ENCODE results near the gene PLK5.
"Not testable (repeated sequence)": the region's sequence is repeated elsewhere in the genome, so short reads cannot be mapped to it uniquely, and the experiment has no call there.

Gene PLK5

GRCh38 chr19:1495799-1496713 is 27.8 kb upstream of the PLK5 start:
- Histone ChIP-seq H2AFZ (ENCODE audit: low read depth, low read length) (no peak overlapping the region), H3K9me3 (ENCODE audit: low read length) (no peaks in the 10 kb centered on the region), H3K4me1 (ENCODE audit: insufficient read depth, low read length) (peaks cover 17% of the 10 kb centered on the region), H3K27me3 (ENCODE audit: insufficient read depth, low read length) (no peaks in the 10 kb centered on the region), H3K36me3 (ENCODE audit: insufficient read depth, low read length) (no peaks in the 10 kb centered on the region), H3K4me3 (ENCODE audit: low read length) (no peak overlapping the region)

- H2AFZ ChIP-seq (ENCODE audit: low read depth, low read length), result no peak overlapping the region
- H3K36me3 ChIP-seq (ENCODE audit: insufficient read depth, low read length), result no peaks in the 10 kb centered on the region
- H3K9me3 ChIP-seq (ENCODE audit: low read length), result no peaks in the 10 kb centered on the region
- H3K27me3 ChIP-seq (ENCODE audit: insufficient read depth, low read length), result no peaks in the 10 kb centered on the region
- no peak overlapping the region for H3K4me3 ChIP-seq (ENCODE audit: low read length)
- peaks cover 17% of the 10 kb centered on the region for H3K4me1 ChIP-seq (ENCODE audit: insufficient read depth, low read length)
Measured at GRCh38 chr19:1496714-1497577, 26.9 kb upstream of the PLK5 start.

- Histone ChIP-seq H3K4me3 (ENCODE audit: low read length) (no peak overlapping the region), H3K9me3 (ENCODE audit: low read length) (no peaks in the 10 kb centered on the region), H3K27me3 (ENCODE audit: insufficient read depth, low read length) (no peaks in the 10 kb centered on the region), H3K36me3 (ENCODE audit: insufficient read depth, low read length) (no peaks in the 10 kb centered on the region), H2AFZ (ENCODE audit: low read depth, low read length) (no peak overlapping the region), H3K4me1 (ENCODE audit: insufficient read depth, low read length) (peaks cover 13% of the 10 kb centered on the region)
Measured at GRCh38 chr19:1497578-1498235, 26.2 kb upstream of the PLK5 start.

- not testable (repeated sequence) for H3K4me3 ChIP-seq (ENCODE audit: low read length); H3K4me1 ChIP-seq (ENCODE audit: insufficient read depth, low read length); H3K36me3 ChIP-seq (ENCODE audit: insufficient read depth, low read length); H3K9me3 ChIP-seq (ENCODE audit: low read length); H3K27me3 ChIP-seq (ENCODE audit: insufficient read depth, low read length); H2AFZ ChIP-seq (ENCODE audit: low read depth, low read length)
Measured at GRCh38 chr19:1499231-1499630, 24.6 kb upstream of the PLK5 start.

GRCh38 chr19:1501200-1501595 is 22.7 kb upstream of the PLK5 start:
- no peaks in the 10 kb centered on the region for H3K36me3 ChIP-seq (ENCODE audit: insufficient read depth, low read length)
- peaks cover 4% of the 10 kb centered on the region for H3K27me3 ChIP-seq (ENCODE audit: insufficient read depth, low read length)
- peaks cover 4% of the 10 kb centered on the region for H3K4me1 ChIP-seq (ENCODE audit: insufficient read depth, low read length)
- H2AFZ ChIP-seq (ENCODE audit: low read depth, low read length), result no peak overlapping the region
- no peak overlapping the region for H3K4me3 ChIP-seq (ENCODE audit: low read length)
- peaks cover 2% of the 10 kb centered on the region for H3K9me3 ChIP-seq (ENCODE audit: low read length)

- Histone ChIP-seq H3K36me3 (ENCODE audit: insufficient read depth, low read length) (no peaks in the 10 kb centered on the region), H3K27me3 (ENCODE audit: insufficient read depth, low read length) (peaks cover 4% of the 10 kb centered on the region), H2AFZ (ENCODE audit: low read depth, low read length) (no peak overlapping the region), H3K4me1 (ENCODE audit: insufficient read depth, low read length) (peaks cover 4% of the 10 kb centered on the region), H3K9me3 (ENCODE audit: low read length) (peaks cover 3% of the 10 kb centered on the region), H3K4me3 (ENCODE audit: low read length) (no peak overlapping the region)
Measured at GRCh38 chr19:1502433-1503088, 21.3 kb upstream of the PLK5 start.

- no peak overlapping the region for H2AFZ ChIP-seq (ENCODE audit: low read depth, low read length)
- H3K4me1 ChIP-seq (ENCODE audit: insufficient read depth, low read length), result peaks cover 2% of the 10 kb centered on the region
- no peaks in the 10 kb centered on the region for H3K36me3 ChIP-seq (ENCODE audit: insufficient read depth, low read length)
- H3K9me3 ChIP-seq (ENCODE audit: low read length), result peaks cover 3% of the 10 kb centered on the region
- no peak overlapping the region for H3K4me3 ChIP-seq (ENCODE audit: low read length)
- H3K27me3 ChIP-seq (ENCODE audit: insufficient read depth, low read length), result peaks cover 4% of the 10 kb centered on the region
Measured at GRCh38 chr19:1503089-1503924, 20.6 kb upstream of the PLK5 start.

GRCh38 chr19:1503925-1504773 is 19.7 kb upstream of the PLK5 start:
- no peak overlapping the region for H3K4me3 ChIP-seq (ENCODE audit: low read length)
- H3K36me3 ChIP-seq (ENCODE audit: insufficient read depth, low read length), result no peaks in the 10 kb centered on the region
- H3K4me1 ChIP-seq (ENCODE audit: insufficient read depth, low read length), result no peaks in the 10 kb centered on the region
- H3K27me3 ChIP-seq (ENCODE audit: insufficient read depth, low read length), result peaks cover 4% of the 10 kb centered on the region
- peaks cover 3% of the 10 kb centered on the region for H3K9me3 ChIP-seq (ENCODE audit: low read length)
- H2AFZ ChIP-seq (ENCODE audit: low read depth, low read length), result no peak overlapping the region

GRCh38 chr19:1505012-1505411 is 18.9 kb upstream of the PLK5 start:
- no peak overlapping the region for H2AFZ ChIP-seq (ENCODE audit: low read depth, low read length)
- H3K9me3 ChIP-seq (ENCODE audit: low read length), result peaks cover 3% of the 10 kb centered on the region
- no peak overlapping the region for H3K4me3 ChIP-seq (ENCODE audit: low read length)
- H3K27me3 ChIP-seq (ENCODE audit: insufficient read depth, low read length), result peaks cover 5% of the 10 kb centered on the region
- no peaks in the 10 kb centered on the region for H3K36me3 ChIP-seq (ENCODE audit: insufficient read depth, low read length)
- no peaks in the 10 kb centered on the region for H3K4me1 ChIP-seq (ENCODE audit: insufficient read depth, low read length)

- H3K4me1 ChIP-seq (ENCODE audit: insufficient read depth, low read length), result no peaks in the 10 kb centered on the region
- peaks cover 3% of the 10 kb centered on the region for H3K9me3 ChIP-seq (ENCODE audit: low read length)
- no peak overlapping the region for H3K4me3 ChIP-seq (ENCODE audit: low read length)
- no peak overlapping the region for H2AFZ ChIP-seq (ENCODE audit: low read depth, low read length)
- H3K27me3 ChIP-seq (ENCODE audit: insufficient read depth, low read length), result peaks cover 13% of the 10 kb centered on the region
- H3K36me3 ChIP-seq (ENCODE audit: insufficient read depth, low read length), result no peaks in the 10 kb centered on the region
Measured at GRCh38 chr19:1505991-1506881, 17.6 kb upstream of the PLK5 start.

GRCh38 chr19:1507192-1507660 is 16.7 kb upstream of the PLK5 start:
- H3K4me3 ChIP-seq (ENCODE audit: low read length), result no peak overlapping the region
- H3K4me1 ChIP-seq (ENCODE audit: insufficient read depth, low read length), result no peaks in the 10 kb centered on the region
- no peak overlapping the region for H2AFZ ChIP-seq (ENCODE audit: low read depth, low read length)
- H3K27me3 ChIP-seq (ENCODE audit: insufficient read depth, low read length), result peaks cover 16% of the 10 kb centered on the region
- no peaks in the 10 kb centered on the region for H3K36me3 ChIP-seq (ENCODE audit: insufficient read depth, low read length)
- peaks cover 3% of the 10 kb centered on the region for H3K9me3 ChIP-seq (ENCODE audit: low read length)

Data from neuron (in vitro differentiated cells).